C4-2B (cell line): Measurements from ENCODE around the gene KCNT2.

Source experiments
- CTCF ChIP-seq: fragments of 450-650 bp; conservative IDR thresholded peaks from 2 replicates; pipeline ENCODE4 v1.5.1; 2017; ENCODE audit warnings: mild to moderate bottlenecking
- ZFX ChIP-seq: fragments of 450-650 bp; IDR thresholded peaks from 2 replicates; pipeline ENCODE4 v1.6.1; 2017

DNA sequence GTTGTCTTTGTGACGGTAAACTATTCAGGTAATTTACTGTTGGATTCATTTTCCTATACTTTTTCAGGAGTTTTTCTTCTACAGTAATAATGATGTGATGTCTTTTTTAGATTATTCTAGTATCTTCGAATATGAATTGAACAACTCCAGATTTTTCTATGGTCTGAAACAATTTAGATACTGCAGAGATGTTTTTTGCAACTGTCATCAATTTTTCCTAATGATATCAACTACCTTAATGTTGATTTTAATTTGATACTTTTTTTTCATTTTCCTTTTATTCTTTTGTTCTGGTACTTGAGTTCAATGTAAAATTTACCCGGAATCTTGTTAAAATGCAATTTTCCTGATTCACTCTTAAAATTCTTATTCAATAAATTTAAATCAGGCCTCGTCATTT lies 110.4 kb downstream of the KCNT2 start:
- TF ChIP-seq CTCF (no peak), ZFX (no peak)
